H9 (cell line): ENCODE results near the gene MAL. TPM values are rescaled to one million over a fixed set of nuclear protein-coding genes. Genes with fewer than 3 reads are reported as not detected.
A peak's percentile ranks its signal among the peaks of the same experiment; 100 is the strongest.

Experiments used
- DNase-seq: peaks from one replicate; pipeline ENCODE4 v3.0.0-alpha.2; 2017
- H2AFZ ChIP-seq: one replicate; pipeline ENCODE4 v1.6.1; 2013; ENCODE audit warnings: mild to moderate bottlenecking, low read length, control low read depth, moderate library complexity
- H2AK5ac ChIP-seq: 2 replicates; pipeline ENCODE4 v1.6.1; 2013; ENCODE audit warnings: low read length, control low read depth, mixed read lengths; ENCODE audit not compliant: insufficient read length
- H2BK120ac ChIP-seq: one replicate; pipeline ENCODE4 v1.6.1; 2013; ENCODE audit warnings: low read depth, mild to moderate bottlenecking, low read length, control low read depth, inconsistent platforms; ENCODE audit not compliant: poor library complexity, severe bottlenecking
- H2BK12ac ChIP-seq: 2 replicates; pipeline ENCODE4 v1.6.1; 2013; ENCODE audit warnings: low read length, control low read depth, mixed read lengths, low read depth; ENCODE audit not compliant: insufficient read length
- H2BK15ac ChIP-seq: 2 replicates; pipeline ENCODE4 v1.6.1; 2013; ENCODE audit warnings: low read depth, low read length, control low read depth
- H2BK20ac ChIP-seq: one replicate; pipeline ENCODE4 v1.6.1; 2013; ENCODE audit warnings: low read depth, mild to moderate bottlenecking, low read length, control low read depth, inconsistent platforms; ENCODE audit not compliant: poor library complexity, severe bottlenecking
- H2BK5ac ChIP-seq: 2 replicates; pipeline ENCODE4 v1.6.1; 2013; ENCODE audit warnings: low read length, control low read depth, mixed read lengths; ENCODE audit not compliant: insufficient read length
- H3K14ac ChIP-seq: 2 replicates; pipeline ENCODE4 v1.6.1; 2013; ENCODE audit warnings: low read length, control low read depth; ENCODE audit not compliant: insufficient read depth
- H3K18ac ChIP-seq: 2 replicates; pipeline ENCODE4 v1.6.1; 2013; ENCODE audit warnings: low read depth, mild to moderate bottlenecking, mixed read lengths, low read length, control low read depth; ENCODE audit not compliant: insufficient read length
- H3K23ac ChIP-seq: 2 replicates; pipeline ENCODE4 v1.6.1; 2013; ENCODE audit warnings: low read length, control low read depth, mixed read lengths, low read depth; ENCODE audit not compliant: insufficient read length
- H3K23me2 ChIP-seq: 2 replicates; pipeline ENCODE4 v1.6.1; 2013; ENCODE audit warnings: low read depth, mild to moderate bottlenecking, mixed read lengths, low read length, control low read depth; ENCODE audit not compliant: insufficient read length, poor library complexity, severe bottlenecking
- H3K27ac ChIP-seq: 2 replicates; pipeline ENCODE4 v1.5.1; 2013; ENCODE audit warnings: low read length, control low read depth, mixed read lengths, low read depth; ENCODE audit not compliant: insufficient read length
- H3K27me3 ChIP-seq: 2 replicates; pipeline ENCODE4 v1.6.1; 2013; ENCODE audit warnings: low read length, control low read depth, inconsistent platforms; ENCODE audit not compliant: insufficient read depth
- H3K4ac ChIP-seq: 2 replicates; pipeline ENCODE4 v1.6.1; 2013; ENCODE audit warnings: low read depth, mild to moderate bottlenecking, control low read depth, inconsistent platforms, low read length, moderate library complexity
- H3K4me1 ChIP-seq: 2 replicates; pipeline ENCODE4 v1.6.1; 2013; ENCODE audit warnings: low read length, control low read depth, inconsistent platforms; ENCODE audit not compliant: insufficient read depth
- H3K4me2 ChIP-seq: 2 replicates; pipeline ENCODE4 v1.6.1; 2013; ENCODE audit warnings: low read length, control low read depth, mixed read lengths; ENCODE audit not compliant: insufficient read length, insufficient read depth
- H3K56ac ChIP-seq: 2 replicates; pipeline ENCODE4 v1.6.1; 2013; ENCODE audit warnings: low read depth, mild to moderate bottlenecking, mixed read lengths, low read length, control low read depth; ENCODE audit not compliant: insufficient read length
- H3K79me1 ChIP-seq: 2 replicates; pipeline ENCODE4 v1.6.1; 2013; ENCODE audit warnings: low read depth, mild to moderate bottlenecking, moderate library complexity, low read length, control low read depth, inconsistent platforms; ENCODE audit not compliant: insufficient read depth, poor library complexity, severe bottlenecking
- H3K79me2 ChIP-seq: 2 replicates; pipeline ENCODE4 v1.6.1; 2013; ENCODE audit warnings: low read length, control low read depth, inconsistent platforms; ENCODE audit not compliant: insufficient read depth
- H3K9ac ChIP-seq: 2 replicates; pipeline ENCODE4 v1.6.1; 2013; ENCODE audit warnings: low read length, control low read depth, mixed read lengths; ENCODE audit not compliant: insufficient read length; ENCODE audit errors: extremely low read depth
- H3K9me3 ChIP-seq: one replicate; pipeline ENCODE4 v1.6.1; 2013; ENCODE audit warnings: low read depth, low read length, inconsistent platforms; ENCODE audit not compliant: control insufficient read depth
- H3T11ph ChIP-seq: one replicate; pipeline ENCODE4 v1.6.1; 2013; ENCODE audit warnings: mild to moderate bottlenecking, low read length, control low read depth, inconsistent platforms
- H4K20me1 ChIP-seq: one replicate; pipeline ENCODE4 v1.6.1; 2013; ENCODE audit not compliant: control insufficient read depth, insufficient read length, insufficient read depth
- H4K5ac ChIP-seq: 2 replicates; pipeline ENCODE4 v1.6.1; 2013; ENCODE audit warnings: low read depth, mild to moderate bottlenecking, mixed read lengths, low read length, control low read depth; ENCODE audit not compliant: insufficient read length
- H4K8ac ChIP-seq: replicated peaks from 2 replicates; pipeline ENCODE4 v1.6.1; 2013; ENCODE audit warnings: low read length, control low read depth, mixed read lengths, low read depth; ENCODE audit not compliant: insufficient read length
- H4K91ac ChIP-seq: 2 replicates; pipeline ENCODE4 v1.6.1; 2013; ENCODE audit warnings: low read depth, mild to moderate bottlenecking, moderate library complexity, mixed read lengths, low read length, control low read depth; ENCODE audit not compliant: insufficient read length
- H3K27ac Mint-ChIP-seq, 3 experiments: 2 replicates in 2 of 3; 3 replicates in 1 of 3; pipeline ENCODE4 v1.8.0; 2020 to 2021; ENCODE audit warnings: mixed read lengths in 3 of 3, mild to moderate bottlenecking in 1 of 3, moderate library complexity in 1 of 3
- H3K27me3 Mint-ChIP-seq: 2 replicates; pipeline ENCODE4 v1.8.0; 2021; ENCODE audit warnings: low read depth, mild to moderate bottlenecking, moderate library complexity, mixed read lengths
- H3K36me3 Mint-ChIP-seq, 3 experiments: 2 replicates in 2 of 3; 3 replicates in 1 of 3; pipeline ENCODE4 v1.8.0; 2020 to 2021; ENCODE audit warnings: low read depth in 3 of 3, mixed read lengths in 3 of 3; ENCODE audit not compliant: insufficient read depth in 1 of 3
- H3K4me1 Mint-ChIP-seq, 2 experiments: 2 replicates each; pipeline ENCODE4 v1.8.0; 2020; ENCODE audit warnings: mixed read lengths in 2 of 2
- H3K4me3 Mint-ChIP-seq, 2 experiments: 2 replicates in 1 of 2; 3 replicates in 1 of 2; pipeline ENCODE4 v1.8.0; 2020 to 2021; ENCODE audit warnings: mild to moderate bottlenecking in 2 of 2, mixed read lengths in 2 of 2, moderate library complexity in 1 of 2
- H3K9me3 Mint-ChIP-seq, 2 experiments: 2 replicates in 1 of 2; 3 replicates in 1 of 2; pipeline ENCODE4 v1.8.0; 2020; ENCODE audit warnings: mild to moderate bottlenecking in 2 of 2, mixed read lengths in 2 of 2, moderate library complexity in 1 of 2
- CTCF ChIP-seq: fragments of 200-600 bp; sonication (generic); conservative IDR thresholded peaks from 3 replicates; pipeline ENCODE4 v1.8.0; 2021; ENCODE audit warnings: antibody characterized with exemption, mild to moderate bottlenecking
- WGBS: extraction: QIAGEN DNeasy Blood & Tissue Kit; methylation state at CpG from one replicate; pipeline ENCODE4 v1.1.7; 2013; ENCODE audit warnings: missing lambda C conversion rate, low lambda C conversion rate, mixed read lengths; ENCODE audit not compliant: insufficient read length; ENCODE audit errors: extremely low coverage; 5-methylcytosine and 5-hydroxymethylcytosine counted together
- total RNA-seq: library from RNA; stranded (reverse); gene quantifications from 2 replicates; pipeline ENCODE4 v1.2.1, GENCODE V29; 2021

MAL gene
- total RNA-seq, 1 experiment from 2014 or later: not detected

DNA sequence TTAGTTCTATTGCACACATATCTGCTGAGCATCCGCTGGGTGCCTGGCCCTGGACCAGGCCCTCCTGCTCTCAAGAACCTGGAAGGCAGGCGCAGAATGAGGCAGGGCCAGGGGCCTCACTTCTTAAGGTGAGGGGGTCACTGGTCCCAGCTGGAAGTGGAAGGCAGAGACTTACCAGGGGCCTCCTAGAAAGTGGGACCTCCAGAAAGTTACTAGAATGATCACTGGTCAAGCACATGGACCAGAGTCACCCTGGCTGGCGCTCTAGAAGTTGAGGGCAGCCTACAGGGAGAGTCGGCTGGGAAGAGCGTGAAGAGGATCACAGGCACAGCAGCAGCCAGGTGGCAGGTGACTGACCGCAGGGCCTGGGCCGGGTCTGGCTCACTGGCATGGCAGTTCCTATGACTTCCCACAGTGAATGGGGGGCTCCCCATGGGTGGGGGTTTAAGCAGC, 26.1 kb upstream of the MAL start:
- Mint-ChIP-seq H3K27me3 (peaks cover 58% of the 10 kb centered on the region), H3K27ac (no peak overlapping the region)

More for the DNA sequence above, 26.1 kb upstream of the MAL start:
- Histone ChIP-seq H3K56ac (no peak overlapping the region), H2BK15ac (no peak overlapping the region), H3K4me1 (no peaks in the 10 kb centered on the region), H4K91ac (no peak overlapping the region), H3K79me2 (no peaks in the 10 kb centered on the region), H3K23ac (no peak overlapping the region), H3K27me3 (no peaks in the 10 kb centered on the region; the same call in 1 of the 2 replicates), H2BK12ac (no peak overlapping the region), H3K23me2 (no peaks in the 10 kb centered on the region), H4K8ac (no peak overlapping the region), H3K9me3 (no peaks in the 10 kb centered on the region), H3K4ac (no peak overlapping the region), H2AFZ (no peak overlapping the region), H2AK5ac (no peak overlapping the region), H4K20me1 (no peaks in the 10 kb centered on the region), H3T11ph (no peak overlapping the region), H3K18ac (no peak overlapping the region), H3K9ac (no peak overlapping the region), H2BK20ac (no peak overlapping the region), H3K79me1 (no peaks in the 10 kb centered on the region), H4K5ac (no peak overlapping the region), H3K4me2 (no peak overlapping the region), H3K27ac (no peak overlapping the region), H2BK5ac (no peak overlapping the region), H3K14ac (no peak overlapping the region), H2BK120ac (no peak overlapping the region)
- no CpG with 5 or more reads among the region's 7 CpGs for WGBS
- H3K36me3 Mint-ChIP-seq: no peaks in the 10 kb centered on the region
- no peaks in the 10 kb centered on the region for H3K9me3 Mint-ChIP-seq
- H3K4me3 Mint-ChIP-seq: no peak overlapping the region
- peak; percentile 13 for DNase-seq
- TF ChIP-seq CTCF: no peak
- peaks cover 5 to 8% of the 10 kb centered on the region in 2 experiments for H3K4me1 Mint-ChIP-seq
